CD8-positive, alpha-beta memory T cell (primary cell): ENCODE measurements around the gene GKN1. TPM values are rescaled to one million over a fixed set of nuclear protein-coding genes. Genes with fewer than 3 reads are reported as not detected.

Experiments
- CTCF ChIA-PET: fragments of 350-600 bp; sonication (Branson Sonifier 250); formaldehyde crosslinking; loops from one replicate; lab custom pipeline; 2021; ENCODE audit warnings: antibody characterized with exemption; lab: Charles Lee
- POLR2A ChIA-PET: fragments of 350-600 bp; sonication (Branson Sonifier 250); formaldehyde crosslinking; loops from one replicate; lab custom pipeline; 2021; ENCODE audit warnings: antibody characterized with exemption; lab: Charles Lee
- DNase-seq, 5 donors: peaks; one replicate each; pipeline versions ENCODE4 v3.0.0 to v3.0.0-alpha.2; 2020 to 2022; ENCODE audit warnings: mixed read lengths in 1 of 5
- H3K27ac ChIP-seq: one replicate; pipeline ENCODE4 v1.7.0; 2013; ENCODE audit warnings: low read depth, mild to moderate bottlenecking, low read length, moderate library complexity
- H3K27me3 ChIP-seq: 2 replicates; pipeline ENCODE4 v1.7.0; 2013; ENCODE audit warnings: low read length, mild to moderate bottlenecking; ENCODE audit not compliant: insufficient read depth, poor library complexity, severe bottlenecking
- H3K36me3 ChIP-seq: 2 replicates; pipeline ENCODE4 v1.7.0; 2013; ENCODE audit warnings: mild to moderate bottlenecking, low read length, moderate library complexity; ENCODE audit not compliant: insufficient read depth
- H3K4me1 ChIP-seq: 2 replicates; pipeline ENCODE4 v1.7.0; 2013; ENCODE audit warnings: mild to moderate bottlenecking, low read length, moderate library complexity; ENCODE audit not compliant: insufficient read depth
- H3K4me3 ChIP-seq: 2 replicates; pipeline ENCODE4 v1.7.0; 2013; ENCODE audit warnings: mild to moderate bottlenecking, low read length
- H3K9me3 ChIP-seq: 2 replicates; pipeline ENCODE4 v1.7.0; 2013; ENCODE audit warnings: mild to moderate bottlenecking, low read length
- H3K27ac Mint-ChIP-seq, 8 donors: one replicate each; pipeline ENCODE4 v1.8.0; 2020 to 2021; ENCODE audit warnings: mixed read lengths in 8 of 8, mild to moderate bottlenecking in 6 of 8, inconsistent platforms in 3 of 8, moderate library complexity in 3 of 8
- H3K27me3 Mint-ChIP-seq, 2 donors: one replicate each; pipeline ENCODE4 v1.8.0; 2020 to 2021; ENCODE audit warnings: mixed read lengths in 2 of 2, mild to moderate bottlenecking in 1 of 2, moderate library complexity in 1 of 2
- H3K36me3 Mint-ChIP-seq, 3 donors: one replicate each; pipeline ENCODE4 v1.8.0; 2020 to 2021; ENCODE audit warnings: mixed read lengths in 3 of 3, inconsistent platforms in 1 of 3, mild to moderate bottlenecking in 1 of 3
- H3K4me1 Mint-ChIP-seq, 3 donors: one replicate each; pipeline ENCODE4 v1.8.0; 2020 to 2021; ENCODE audit warnings: mixed read lengths in 3 of 3, inconsistent platforms in 1 of 3, mild to moderate bottlenecking in 1 of 3
- H3K4me3 Mint-ChIP-seq, 7 donors: one replicate each; pipeline ENCODE4 v1.8.0; 2020 to 2021; ENCODE audit warnings: mixed read lengths in 7 of 7, mild to moderate bottlenecking in 6 of 7, moderate library complexity in 4 of 7, inconsistent platforms in 2 of 7
- H3K9me3 Mint-ChIP-seq, 5 donors: one replicate each; pipeline ENCODE4 v1.8.0; 2020 to 2022; ENCODE audit warnings: mixed read lengths in 5 of 5, mild to moderate bottlenecking in 3 of 5, moderate library complexity in 2 of 5, inconsistent platforms in 1 of 5
- polyA plus RNA-seq: library from polyadenylated mRNA; unstranded; fragments of 300-500 nt; fragmentation: Illumina TruSeq; gene quantifications from one replicate; pipeline ENCODE4 v1.2.3, GENCODE V29; 2021
- total RNA-seq, 2 experiments: library from RNA; stranded (reverse); gene quantifications; one replicate each; pipeline ENCODE4 v1.2.3, GENCODE V29; 2021

GKN1 gene
- total and polyA plus RNA-seq, 3 experiments from 2014 or later = not detected

- H3K4me1 ChIP-seq = no peaks in the 10 kb centered on the region
- Mint-ChIP-seq H3K27ac (no peak overlapping the region), H3K4me1 (no peaks in the 10 kb centered on the region), H3K9me3 (no peaks in the 10 kb centered on the region), H3K4me3 (no peak overlapping the region), H3K27me3 (peaks cover 20 to 27% of the 10 kb centered on the region in 2 donors), H3K36me3 (peaks cover 0 to 2% (median 0%) of the 10 kb centered on the region in 3 donors)
- H3K9me3 ChIP-seq = no peaks in the 10 kb centered on the region
- ChIA-PET POLR2A (no interaction called here), CTCF (no interaction called here)
- no peak for DNase-seq
- H3K36me3 ChIP-seq = no peaks in the 10 kb centered on the region
- no peak overlapping the region for H3K27ac ChIP-seq
- no peaks in the 10 kb centered on the region for H3K27me3 ChIP-seq
- H3K4me3 ChIP-seq = no peak overlapping the region
These were observed 38.0 kb upstream of the GKN1 start for GRCh38 chr2:68936427-68936826.

- Mint-ChIP-seq H3K9me3 (no peaks in the 10 kb centered on the region), H3K36me3 (peaks cover 0 to 2% (median 0%) of the 10 kb centered on the region in 3 donors), H3K27ac (no peak overlapping the region), H3K4me1 (no peaks in the 10 kb centered on the region), H3K4me3 (no peak overlapping the region), H3K27me3 (peaks cover 20 to 28% of the 10 kb centered on the region in 2 donors)
- H3K36me3 ChIP-seq = no peaks in the 10 kb centered on the region
- H3K4me3 ChIP-seq = no peak overlapping the region
- CTCF ChIA-PET = interaction anchor here (0.9 to 1.2 kb wide), 3 partner anchors 12 to 474 kb away, joined by 3 read pairs; no protein-coding TSS in a partner anchor
- DNase-seq = no peak
- no peaks in the 10 kb centered on the region for H3K27me3 ChIP-seq
- POLR2A ChIA-PET = no interaction called here
- H3K9me3 ChIP-seq = no peaks in the 10 kb centered on the region
- H3K4me1 ChIP-seq = no peaks in the 10 kb centered on the region
- no peak overlapping the region for H3K27ac ChIP-seq
These were observed 37.5 kb upstream of the GKN1 start for GRCh38 chr2:68936889-68937288.

- no peak overlapping the region for H3K27ac Mint-ChIP-seq
- H3K27me3 Mint-ChIP-seq = peaks cover 22 to 34% of the 10 kb centered on the region in 2 donors
- ChIA-PET POLR2A (no interaction called here), CTCF (interaction anchor here (0.9 to 1.2 kb wide), 3 partner anchors 11 to 474 kb away, joined by 3 read pairs; no protein-coding TSS in a partner anchor)
- Histone ChIP-seq H3K4me1 (no peaks in the 10 kb centered on the region), H3K36me3 (no peaks in the 10 kb centered on the region), H3K27me3 (peaks cover 2% of the 10 kb centered on the region), H3K27ac (no peak overlapping the region), H3K9me3 (no peaks in the 10 kb centered on the region), H3K4me3 (no peak overlapping the region)
- no peak overlapping the region for H3K4me3 Mint-ChIP-seq
- no peaks in the 10 kb centered on the region for H3K9me3 Mint-ChIP-seq
- H3K36me3 Mint-ChIP-seq = peaks cover 0 to 2% (median 0%) of the 10 kb centered on the region in 3 donors
- no peaks in the 10 kb centered on the region for H3K4me1 Mint-ChIP-seq
- DNase-seq = no peak
These were observed 36.9 kb upstream of the GKN1 start for GRCh38 chr2:68937346-68938055.

- no peak for DNase-seq
- Mint-ChIP-seq H3K36me3 (peaks cover 0 to 2% (median 0%) of the 10 kb centered on the region in 3 donors), H3K4me1 (peaks cover 0 to 4% (median 4%) of the 10 kb centered on the region in 3 donors), H3K27me3 (peaks cover 26 to 42% of the 10 kb centered on the region in 2 donors), H3K9me3 (no peaks in the 10 kb centered on the region), H3K4me3 (no peak overlapping the region), H3K27ac (no peak overlapping the region)
- CTCF ChIA-PET = no interaction called here
- POLR2A ChIA-PET = no interaction called here
- Histone ChIP-seq H3K9me3 (no peaks in the 10 kb centered on the region), H3K27me3 (peaks cover 7% of the 10 kb centered on the region), H3K36me3 (no peaks in the 10 kb centered on the region), H3K4me3 (no peak overlapping the region), H3K4me1 (no peaks in the 10 kb centered on the region), H3K27ac (no peak overlapping the region)
These were observed 35.5 kb upstream of the GKN1 start for GRCh38 chr2:68938938-68939337.

- DNase-seq = no peak
- Mint-ChIP-seq H3K9me3 (peaks cover 0 to 2% (median 0%) of the 10 kb centered on the region in 5 donors), H3K36me3 (peaks cover 0 to 2% (median 0%) of the 10 kb centered on the region in 3 donors), H3K4me3 (no peak overlapping the region), H3K27me3 (peaks cover 30 to 47% of the 10 kb centered on the region in 2 donors), H3K4me1 (peaks cover 0 to 4% (median 4%) of the 10 kb centered on the region in 3 donors), H3K27ac (no peak overlapping the region)
- Histone ChIP-seq H3K36me3 (no peaks in the 10 kb centered on the region), H3K27me3 (peaks cover 7% of the 10 kb centered on the region), H3K4me3 (no peak overlapping the region), H3K27ac (no peak overlapping the region), H3K9me3 (no peaks in the 10 kb centered on the region), H3K4me1 (no peaks in the 10 kb centered on the region)
- ChIA-PET CTCF (no interaction called here), POLR2A (no interaction called here)
These were observed 34.5 kb upstream of the GKN1 start for GRCh38 chr2:68939962-68940361.

GRCh38 chr2:68940369-68940768 lies 34.1 kb upstream of the GKN1 start:
- peaks cover 0 to 2% (median 0%) of the 10 kb centered on the region in 3 donors for H3K36me3 Mint-ChIP-seq
- H3K4me3 Mint-ChIP-seq = no peak overlapping the region
- Histone ChIP-seq H3K36me3 (no peaks in the 10 kb centered on the region), H3K27me3 (peaks cover 7% of the 10 kb centered on the region), H3K9me3 (no peaks in the 10 kb centered on the region), H3K27ac (no peak overlapping the region), H3K4me1 (no peaks in the 10 kb centered on the region), H3K4me3 (no peak overlapping the region)
- peaks cover 0 to 4% (median 4%) of the 10 kb centered on the region in 3 donors for H3K4me1 Mint-ChIP-seq
- H3K27ac Mint-ChIP-seq = no peak overlapping the region
- CTCF ChIA-PET = no interaction called here
- DNase-seq = no peak
- POLR2A ChIA-PET = no interaction called here
- peaks cover 0 to 5% (median 0%) of the 10 kb centered on the region in 5 donors for H3K9me3 Mint-ChIP-seq
- peaks cover 29 to 47% of the 10 kb centered on the region in 2 donors for H3K27me3 Mint-ChIP-seq

GRCh38 chr2:68942827-68943226 lies 31.6 kb upstream of the GKN1 start:
- Mint-ChIP-seq H3K27ac (no peak overlapping the region), H3K4me3 (no peak overlapping the region), H3K36me3 (peaks cover 0 to 2% (median 0%) of the 10 kb centered on the region in 3 donors), H3K27me3 (peaks cover 28 to 57% of the 10 kb centered on the region in 2 donors), H3K4me1 (peaks cover 0 to 4% (median 4%) of the 10 kb centered on the region in 3 donors), H3K9me3 (peaks cover 0 to 5% (median 0%) of the 10 kb centered on the region in 5 donors)
- Histone ChIP-seq H3K9me3 (no peaks in the 10 kb centered on the region), H3K4me3 (no peak overlapping the region), H3K27me3 (peaks cover 7% of the 10 kb centered on the region), H3K27ac (no peak overlapping the region), H3K4me1 (no peaks in the 10 kb centered on the region), H3K36me3 (no peaks in the 10 kb centered on the region)
- DNase-seq = no peak
- POLR2A ChIA-PET = no interaction called here
- CTCF ChIA-PET = interaction anchor here (0.8 to 2.2 kb wide), 12 partner anchors 9 to 379 kb away, joined by 3 to 21 read pairs (median 3); partner anchors contain the start of gene GKN2
